NCI-H748 (cell line): ENCODE results near the gene ZNF358.

Experiments used
- DNase-seq: peaks from one replicate; lab custom pipeline; 2025; ENCODE audit not compliant: unreplicated experiment; lab: John Stamatoyannopoulos, UW

ZNF358 gene

GRCh38 chr19:7554990-7555864 is 39.3 kb downstream of the ZNF358 start:
- no peak for DNase-seq

GRCh38 chr19:7556696-7557315 is 40.9 kb downstream of the ZNF358 start:
- DNase-seq, result no peak

- no peak for DNase-seq
Observed at GRCh38 chr19:7558667-7559066, 42.8 kb downstream of the ZNF358 start.

GRCh38 chr19:7559102-7559501 is 43.2 kb downstream of the ZNF358 start:
- no peak for DNase-seq

- no peak for DNase-seq
Observed at GRCh38 chr19:7560255-7560654, 44.4 kb downstream of the ZNF358 start.

GRCh38 chr19:7561325-7561724 is 45.4 kb downstream of the ZNF358 start:
- DNase-seq, result no peak

- no peak for DNase-seq
Observed at GRCh38 chr19:7562646-7563393, 46.9 kb downstream of the ZNF358 start.

GRCh38 chr19:7564866-7565265 is 49.0 kb downstream of the ZNF358 start:
- DNase-seq, result no peak

- no peak for DNase-seq
Observed at GRCh38 chr19:7565332-7565731, 49.4 kb downstream of the ZNF358 start.
